SK-N-SH treated with all-trans-retinoic acid at 6 μM for 48 hours (cell line): ENCODE measurements around the gene RND2.
"Not testable (repeated sequence)": the region's sequence is repeated elsewhere in the genome, so short reads cannot be mapped to it uniquely, and the experiment has no call there.

Experiments used
- CREB5 ChIP-seq: fragments of 250-450 bp; sonication (Bioruptor Pico); IDR thresholded peaks from 2 replicates; pipeline ENCODE4 v1.5.1; 2020; ENCODE audit warnings: low read depth, mild to moderate bottlenecking, moderate library complexity
- ZFP30 ChIP-seq: fragments of 450-650 bp; formaldehyde crosslinking; IDR thresholded peaks from 2 replicates; pipeline ENCODE4 v1.5.0; 2022; ENCODE audit warnings: mild to moderate bottlenecking, moderate library complexity
- TF ChIP-seq, protein P1 (sequence below): fragments of 250-450 bp; sonication (Bioruptor Pico); IDR thresholded peaks from 2 replicates; pipeline ENCODE4 v1.5.1; 2021; ENCODE audit warnings: mild to moderate bottlenecking, moderate library complexity

GRCh38 chr17:42993913-42994312, 31.1 kb upstream of the RND2 start:
- TF ChIP-seq ZFP30, CREB5 (CRISPR knock-in tag): not testable (repeated sequence)
- TF ChIP-seq, protein P1, sequence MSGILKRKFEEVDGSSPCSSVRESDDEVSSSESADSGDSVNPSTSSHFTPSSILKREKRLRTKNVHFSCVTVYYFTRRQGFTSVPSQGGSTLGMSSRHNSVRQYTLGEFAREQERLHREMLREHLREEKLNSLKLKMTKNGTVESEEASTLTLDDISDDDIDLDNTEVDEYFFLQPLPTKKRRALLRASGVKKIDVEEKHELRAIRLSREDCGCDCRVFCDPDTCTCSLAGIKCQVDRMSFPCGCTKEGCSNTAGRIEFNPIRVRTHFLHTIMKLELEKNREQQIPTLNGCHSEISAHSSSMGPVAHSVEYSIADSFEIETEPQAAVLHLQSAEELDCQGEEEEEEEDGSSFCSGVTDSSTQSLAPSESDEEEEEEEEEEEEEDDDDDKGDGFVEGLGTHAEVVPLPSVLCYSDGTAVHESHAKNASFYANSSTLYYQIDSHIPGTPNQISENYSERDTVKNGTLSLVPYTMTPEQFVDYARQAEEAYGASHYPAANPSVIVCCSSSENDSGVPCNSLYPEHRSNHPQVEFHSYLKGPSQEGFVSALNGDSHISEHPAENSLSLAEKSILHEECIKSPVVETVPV (CRISPR knock-in tag), result not testable (repeated sequence)
